DOHH2 (cell line): ENCODE results near the gene CHP2.

Experiments
- H3F3A ChIP-seq: fragments of 200-600 bp; sonication (generic), shearing (Covaris generic); 2 replicates; pipeline ENCODE4 v1.6.0; 2016; ENCODE audit warnings: antibody characterized with exemption, mild to moderate bottlenecking; ENCODE audit not compliant: control insufficient read depth, insufficient read depth
- H3K27ac ChIP-seq: fragments of 200-600 bp; sonication (generic); 2 replicates; pipeline ENCODE4 v1.5.1; 2014; ENCODE audit warnings: low read depth, mild to moderate bottlenecking, low read length, moderate library complexity
- H3K27me3 ChIP-seq: fragments of 200-600 bp; sonication (generic); 2 replicates; pipeline ENCODE4 v1.6.1; 2014; ENCODE audit warnings: mild to moderate bottlenecking, low read length, mixed read lengths; ENCODE audit not compliant: control insufficient read depth
- H3K36me3 ChIP-seq: fragments of 200-600 bp; sonication (generic); 2 replicates; pipeline ENCODE4 v1.6.1; 2014; ENCODE audit warnings: mild to moderate bottlenecking, low read length, moderate library complexity, mixed read lengths; ENCODE audit not compliant: control insufficient read depth
- H3K4me1 ChIP-seq: fragments of 200-600 bp; sonication (generic); 2 replicates; pipeline ENCODE4 v1.6.1; 2014; ENCODE audit warnings: mild to moderate bottlenecking, low read length, mixed read lengths; ENCODE audit not compliant: control insufficient read depth
- H3K4me2 ChIP-seq: fragments of 200-600 bp; sonication (generic); 2 replicates; pipeline ENCODE4 v1.6.0; 2014; ENCODE audit warnings: mild to moderate bottlenecking, low read length, moderate library complexity
- H3K4me3 ChIP-seq: fragments of 200-600 bp; sonication (generic); 2 replicates; pipeline ENCODE4 v1.5.1; 2014; ENCODE audit warnings: mild to moderate bottlenecking, low read length, mixed read lengths
- H3K79me2 ChIP-seq: fragments of 200-600 bp; sonication (generic); 2 replicates; pipeline ENCODE4 v1.6.1; 2014; ENCODE audit warnings: mild to moderate bottlenecking, low read length, mixed read lengths; ENCODE audit not compliant: control insufficient read depth
- H3K9me2 ChIP-seq: fragments of 200-600 bp; sonication (generic); replicated peaks from 2 replicates; pipeline ENCODE4 v1.6.1; 2014; ENCODE audit warnings: mild to moderate bottlenecking, low read length, mixed read lengths; ENCODE audit not compliant: control insufficient read depth
- H3K9me3 ChIP-seq: fragments of 200-600 bp; sonication (generic); 2 replicates; pipeline ENCODE4 v1.6.1; 2014; ENCODE audit warnings: antibody characterized with exemption, low read length, mixed read lengths; ENCODE audit not compliant: control insufficient read depth, insufficient read depth
- H4K20me1 ChIP-seq: fragments of 200-600 bp; sonication (generic); 2 replicates; pipeline ENCODE4 v1.6.0; 2014; ENCODE audit warnings: low read depth, mild to moderate bottlenecking, antibody characterized with exemption, low read length, moderate library complexity; ENCODE audit not compliant: control insufficient read depth, insufficient read depth
- EZH2phosphoT487 ChIP-seq: fragments of 200-600 bp; sonication (generic); IDR thresholded peaks from 2 replicates; pipeline ENCODE4 v1.6.1; 2017; ENCODE audit warnings: borderline replicate concordance, mild to moderate bottlenecking, antibody characterized with exemption, low read length, moderate library complexity, mixed read lengths
- TF ChIP-seq, protein P1 (sequence below): fragments of 200-600 bp; sonication (generic); IDR thresholded peaks from one replicate; pipeline ENCODE4 v1.5.1; 2014; ENCODE audit warnings: antibody characterized with exemption, mild to moderate bottlenecking, low read depth, low read length; ENCODE audit not compliant: poor library complexity, severe bottlenecking

Gene CHP2

GRCh38 chr16:23724785-23725131 is 30.1 kb upstream of the CHP2 start:
- TF ChIP-seq, protein P1, sequence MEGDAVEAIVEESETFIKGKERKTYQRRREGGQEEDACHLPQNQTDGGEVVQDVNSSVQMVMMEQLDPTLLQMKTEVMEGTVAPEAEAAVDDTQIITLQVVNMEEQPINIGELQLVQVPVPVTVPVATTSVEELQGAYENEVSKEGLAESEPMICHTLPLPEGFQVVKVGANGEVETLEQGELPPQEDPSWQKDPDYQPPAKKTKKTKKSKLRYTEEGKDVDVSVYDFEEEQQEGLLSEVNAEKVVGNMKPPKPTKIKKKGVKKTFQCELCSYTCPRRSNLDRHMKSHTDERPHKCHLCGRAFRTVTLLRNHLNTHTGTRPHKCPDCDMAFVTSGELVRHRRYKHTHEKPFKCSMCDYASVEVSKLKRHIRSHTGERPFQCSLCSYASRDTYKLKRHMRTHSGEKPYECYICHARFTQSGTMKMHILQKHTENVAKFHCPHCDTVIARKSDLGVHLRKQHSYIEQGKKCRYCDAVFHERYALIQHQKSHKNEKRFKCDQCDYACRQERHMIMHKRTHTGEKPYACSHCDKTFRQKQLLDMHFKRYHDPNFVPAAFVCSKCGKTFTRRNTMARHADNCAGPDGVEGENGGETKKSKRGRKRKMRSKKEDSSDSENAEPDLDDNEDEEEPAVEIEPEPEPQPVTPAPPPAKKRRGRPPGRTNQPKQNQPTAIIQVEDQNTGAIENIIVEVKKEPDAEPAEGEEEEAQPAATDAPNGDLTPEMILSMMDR = no peak
- TF ChIP-seq EZH2phosphoT487 = no peak
- Histone ChIP-seq H3K79me2 (no peaks in the 10 kb centered on the region), H3F3A (no peaks in the 10 kb centered on the region), H3K36me3 (no peaks in the 10 kb centered on the region), H3K4me2 (no peak overlapping the region), H3K4me1 (0 out of 2 replicates have a peak, but pooled peaks cover 2% of the 10 kb centered on the region), H3K27me3 (no peaks in the 10 kb centered on the region), H3K9me2 (no peaks in the 10 kb centered on the region), H3K27ac (no peak overlapping the region), H3K9me3 (no peaks in the 10 kb centered on the region), H4K20me1 (no peaks in the 10 kb centered on the region), H3K4me3 (no peak overlapping the region)

- H3K4me1 ChIP-seq = 0 out of 2 replicates have a peak, but pooled peaks cover 2% of the 10 kb centered on the region
- no peaks in the 10 kb centered on the region for H3K9me2 ChIP-seq
- no peaks in the 10 kb centered on the region for H3K36me3 ChIP-seq
- no peaks in the 10 kb centered on the region for H3K27me3 ChIP-seq
- no peaks in the 10 kb centered on the region for H3K79me2 ChIP-seq
- H3K27ac ChIP-seq = no peak overlapping the region
- H3K9me3 ChIP-seq = no peaks in the 10 kb centered on the region
- TF ChIP-seq, protein P1 = no peak
- TF ChIP-seq EZH2phosphoT487 = no peak
- no peaks in the 10 kb centered on the region for H3F3A ChIP-seq
- no peak overlapping the region for H3K4me3 ChIP-seq
- no peak overlapping the region for H3K4me2 ChIP-seq
- H4K20me1 ChIP-seq = no peaks in the 10 kb centered on the region
These were observed 28.1 kb upstream of the CHP2 start for GRCh38 chr16:23726710-23727109.

DNA sequence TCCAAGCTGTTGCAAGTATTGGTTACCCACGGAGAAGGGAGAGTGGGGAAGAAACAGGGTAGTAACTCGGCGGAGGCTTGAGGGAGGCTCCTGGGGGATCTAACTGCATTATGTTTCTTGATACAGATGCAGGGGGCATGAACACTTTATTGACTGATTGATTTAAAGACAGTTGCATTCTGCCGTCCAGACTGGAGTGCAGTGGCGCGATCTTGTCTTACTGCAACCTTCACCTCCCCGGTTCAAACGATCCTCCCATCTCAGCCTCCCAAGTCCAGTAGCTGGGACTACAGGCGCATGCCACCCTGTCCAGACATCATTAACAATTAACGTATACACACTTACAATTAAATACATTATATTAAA is 26.7 kb upstream of the CHP2 start:
- no peak overlapping the region for H3K27ac ChIP-seq
- H3K79me2 ChIP-seq = no peaks in the 10 kb centered on the region
- H3K9me2 ChIP-seq = no peaks in the 10 kb centered on the region
- no peaks in the 10 kb centered on the region for H3F3A ChIP-seq
- no peaks in the 10 kb centered on the region for H3K36me3 ChIP-seq
- peak overlapping the region; percentile 43; the same call in 1 of the 2 replicates for H3K4me2 ChIP-seq
- H4K20me1 ChIP-seq = no peaks in the 10 kb centered on the region
- TF ChIP-seq, protein P1 = no peak
- TF ChIP-seq EZH2phosphoT487 = no peak
- H3K27me3 ChIP-seq = no peaks in the 10 kb centered on the region
- 0 out of 2 replicates have a peak, but pooled peaks cover 2% of the 10 kb centered on the region for H3K4me1 ChIP-seq
- no peak overlapping the region for H3K4me3 ChIP-seq
- no peaks in the 10 kb centered on the region for H3K9me3 ChIP-seq
